Trophoblast cell (in vitro differentiated cells and primary cell): ENCODE measurements around the gene TPRG1.

ENCODE experiments used
- DNase-seq, 2 donors: peaks; one replicate each; pipeline ENCODE4 v3.0.0-alpha.2; 2016
- H2AFZ ChIP-seq: 2 replicates; pipeline ENCODE4 v1.6.1; 2013; ENCODE audit warnings: low read length, moderate library complexity, mild to moderate bottlenecking; ENCODE audit not compliant: insufficient read depth, poor library complexity
- H2AK5ac ChIP-seq: 2 replicates; pipeline ENCODE4 v1.6.1; 2013; ENCODE audit warnings: mild to moderate bottlenecking, low read length
- H2BK120ac ChIP-seq: 2 replicates; pipeline ENCODE4 v1.6.1; 2013; ENCODE audit warnings: low read length, mild to moderate bottlenecking, moderate library complexity; ENCODE audit not compliant: insufficient read depth, poor library complexity
- H2BK12ac ChIP-seq: 2 replicates; pipeline ENCODE4 v1.6.1; 2013; ENCODE audit warnings: mild to moderate bottlenecking, low read length, moderate library complexity
- H2BK5ac ChIP-seq: 2 replicates; pipeline ENCODE4 v1.6.1; 2013; ENCODE audit warnings: low read length, low read depth, moderate library complexity, mild to moderate bottlenecking; ENCODE audit not compliant: poor library complexity
- H3K14ac ChIP-seq: 2 replicates; pipeline ENCODE4 v1.6.1; 2013; ENCODE audit warnings: mild to moderate bottlenecking, low read length
- H3K18ac ChIP-seq: 2 replicates; pipeline ENCODE4 v1.6.1; 2013; ENCODE audit warnings: mild to moderate bottlenecking, low read length
- H3K23ac ChIP-seq: 2 replicates; pipeline ENCODE4 v1.6.1; 2013; ENCODE audit warnings: low read length
- H3K27ac ChIP-seq: 2 replicates; pipeline ENCODE4 v1.5.1; 2013; ENCODE audit warnings: low read depth, mild to moderate bottlenecking, inconsistent platforms, low read length, moderate library complexity
- H3K27me3 ChIP-seq: 2 replicates; pipeline ENCODE4 v1.6.1; 2013; ENCODE audit warnings: inconsistent platforms, mild to moderate bottlenecking, low read length, moderate library complexity; ENCODE audit not compliant: insufficient read depth
- H3K36me3 ChIP-seq, 2 experiments: 1 replicate in 1 of 2; 2 replicates in 1 of 2; pipeline ENCODE4 v1.6.1; 2013; ENCODE audit warnings: low read length in 2 of 2, mild to moderate bottlenecking in 2 of 2, moderate library complexity in 1 of 2; ENCODE audit not compliant: insufficient read depth in 2 of 2, control insufficient read depth in 1 of 2
- H3K4ac ChIP-seq: 2 replicates; pipeline ENCODE4 v1.6.1; 2013; ENCODE audit warnings: low read depth, mild to moderate bottlenecking, low read length, moderate library complexity
- H3K4me1 ChIP-seq, 2 experiments: 1 replicate in 1 of 2; 2 replicates in 1 of 2; pipeline ENCODE4 v1.6.1; 2013; ENCODE audit warnings: low read length in 2 of 2, mild to moderate bottlenecking in 2 of 2, moderate library complexity in 1 of 2; ENCODE audit not compliant: insufficient read depth in 2 of 2, control insufficient read depth in 1 of 2
- H3K4me2 ChIP-seq: 2 replicates; pipeline ENCODE4 v1.6.1; 2013; ENCODE audit warnings: inconsistent platforms, mild to moderate bottlenecking, low read length, moderate library complexity
- H3K4me3 ChIP-seq: 2 replicates; pipeline ENCODE4 v1.5.1; 2013; ENCODE audit warnings: mild to moderate bottlenecking, low read depth, low read length, inconsistent platforms
- H3K79me1 ChIP-seq: one replicate; pipeline ENCODE4 v1.6.1; 2013; ENCODE audit warnings: low read length
- H3K79me2 ChIP-seq: 2 replicates; pipeline ENCODE4 v1.6.1; 2013; ENCODE audit warnings: low read length, mild to moderate bottlenecking; ENCODE audit not compliant: control insufficient read depth, insufficient read depth, poor library complexity
- H3K9ac ChIP-seq: 2 replicates; pipeline ENCODE4 v1.6.1; 2013; ENCODE audit warnings: mild to moderate bottlenecking, low read length
- H3K9me3 ChIP-seq: 2 replicates; pipeline ENCODE4 v1.6.1; 2013; ENCODE audit warnings: low read depth, mild to moderate bottlenecking, control low read depth, inconsistent platforms, low read length; ENCODE audit not compliant: insufficient read depth
- H4K12ac ChIP-seq: 2 replicates; pipeline ENCODE4 v1.6.1; 2013; ENCODE audit warnings: low read depth, mild to moderate bottlenecking, low read length, moderate library complexity
- H4K8ac ChIP-seq: 2 replicates; pipeline ENCODE4 v1.6.1; 2013; ENCODE audit warnings: low read depth, mild to moderate bottlenecking, low read length, moderate library complexity
- H4K91ac ChIP-seq: one replicate; pipeline ENCODE4 v1.6.1; 2013; ENCODE audit warnings: low read depth, mild to moderate bottlenecking, low read length, moderate library complexity
- WGBS: extraction: QIAGEN DNeasy Blood & Tissue Kit; methylation state at CpG from one replicate; pipeline ENCODE4 v1.1.7; 2013; ENCODE audit warnings: missing lambda C conversion rate; ENCODE audit not compliant: insufficient read length, insufficient coverage; ENCODE audit errors: extremely low coverage; 5-methylcytosine and 5-hydroxymethylcytosine counted together

Gene TPRG1

DNA sequence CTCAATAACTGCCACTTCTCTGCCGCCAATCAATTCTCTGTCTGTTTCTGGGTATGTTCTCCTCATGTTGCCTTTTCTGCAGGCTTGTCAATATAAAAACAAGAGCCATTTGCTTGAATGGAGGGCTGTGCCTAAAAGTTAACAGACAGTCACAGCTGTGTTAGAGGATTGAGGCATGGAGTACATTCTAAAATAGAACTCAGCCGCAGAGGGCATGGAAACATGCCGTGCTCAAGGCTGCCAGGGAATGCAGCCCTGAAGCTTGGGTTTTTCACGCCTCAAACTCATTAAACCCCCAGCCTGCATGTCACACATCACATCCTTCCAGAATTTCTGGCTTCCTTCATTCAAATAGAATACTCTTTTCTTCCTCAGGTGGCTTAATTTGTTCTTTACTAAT, 166.6 kb downstream of the TPRG1 start:
- H3K4me1 ChIP-seq, result peaks cover 4 to 10% of the 10 kb centered on the region in 2 experiments
- no peak overlapping the region for H2BK120ac ChIP-seq
- no CpG with 5 or more reads among the region's 4 CpGs for WGBS
- no peak overlapping the region for H3K9ac ChIP-seq
- no peak overlapping the region for H3K4me2 ChIP-seq
- H3K9me3 ChIP-seq, result no peaks in the 10 kb centered on the region
- H3K4ac ChIP-seq, result no peak overlapping the region
- no peak for DNase-seq
- no peaks in the 10 kb centered on the region for H3K27me3 ChIP-seq
- H4K12ac ChIP-seq, result no peak overlapping the region
- H3K27ac ChIP-seq, result no peak overlapping the region
- no peak overlapping the region for H3K18ac ChIP-seq
- no peak overlapping the region for H3K4me3 ChIP-seq
- H3K23ac ChIP-seq, result no peak overlapping the region
- no peak overlapping the region for H4K8ac ChIP-seq
- H3K14ac ChIP-seq, result no peak overlapping the region
- no peaks in the 10 kb centered on the region for H3K36me3 ChIP-seq
- no peak overlapping the region for H4K91ac ChIP-seq
- H2BK5ac ChIP-seq, result no peak overlapping the region
- no peak overlapping the region for H2AFZ ChIP-seq
- H3K79me1 ChIP-seq, result peaks cover 3% of the 10 kb centered on the region
- H2BK12ac ChIP-seq, result peak overlapping the region; percentile 52
- peak overlapping the region; percentile 92 for H2AK5ac ChIP-seq
- H3K79me2 ChIP-seq, result no peaks in the 10 kb centered on the region

DNA sequence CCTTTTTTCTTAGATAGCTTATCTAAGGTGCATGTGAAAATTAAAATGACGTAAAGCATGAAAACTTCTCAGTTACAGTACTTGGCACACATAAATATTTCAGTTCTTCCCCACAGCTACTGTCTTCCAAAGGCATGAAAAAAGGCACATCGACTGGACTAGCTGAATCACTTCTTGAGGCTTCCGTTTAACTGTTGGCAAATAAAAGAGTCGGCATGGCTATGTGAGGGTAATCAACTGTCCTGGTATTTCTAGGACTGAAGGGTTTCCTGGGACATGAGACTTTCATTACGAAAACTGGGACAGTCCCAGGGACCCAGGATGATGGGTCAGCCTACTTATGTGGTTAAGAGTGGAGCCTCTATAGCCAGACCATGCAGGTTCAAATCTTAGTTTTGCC, 168.2 kb downstream of the TPRG1 start:
- H2AFZ ChIP-seq, result no peak overlapping the region
- no CpG with 5 or more reads among the region's 5 CpGs for WGBS
- no peak for DNase-seq

DNA sequence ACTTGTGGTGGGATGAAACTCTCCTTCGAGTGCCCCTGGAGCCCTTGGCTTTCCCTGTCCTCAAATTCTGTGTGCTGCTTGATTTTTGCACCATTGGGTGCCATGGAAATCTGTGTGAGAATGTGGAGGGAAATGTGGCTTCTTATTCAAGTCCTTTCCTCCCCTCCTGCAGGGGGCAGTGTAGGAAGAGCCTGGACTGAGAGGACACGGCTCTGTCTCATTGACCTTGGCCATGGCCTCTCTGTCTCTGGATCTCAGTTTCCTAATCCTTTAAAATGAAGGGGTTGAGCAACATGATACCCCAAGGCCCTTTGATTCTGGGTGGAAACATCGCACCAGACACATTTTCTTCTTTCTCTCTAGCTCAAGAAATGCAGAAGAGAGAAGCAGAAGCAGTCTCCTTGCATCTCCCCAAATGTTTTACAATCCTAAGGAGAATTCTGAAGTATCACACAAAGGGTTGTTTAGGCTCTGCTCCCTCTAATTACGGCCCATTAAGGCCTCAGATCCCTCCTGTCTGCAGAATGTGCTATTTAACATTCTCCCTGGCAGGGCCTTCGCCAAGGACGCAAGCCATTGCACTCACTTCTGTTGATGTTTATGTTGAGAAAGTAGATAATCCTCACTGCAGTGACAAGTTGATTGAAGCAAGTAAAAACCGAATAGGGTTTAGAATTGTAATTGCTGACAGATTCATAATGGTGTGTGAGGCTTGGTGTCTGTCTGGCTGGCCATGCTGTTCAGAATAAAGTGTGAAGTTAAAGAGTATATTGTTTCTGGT, 169.1 kb downstream of the TPRG1 start:
- H2AFZ ChIP-seq, result no peak overlapping the region
- no peak overlapping the region for H4K8ac ChIP-seq
- peaks cover 3% of the 10 kb centered on the region for H3K79me1 ChIP-seq
- no peak overlapping the region for H3K4me3 ChIP-seq
- no peak overlapping the region for H2BK12ac ChIP-seq
- no peak overlapping the region for H2AK5ac ChIP-seq
- DNase-seq, result peak in 1 of 2 donors; percentile 29
- H3K4me1 ChIP-seq, result peaks cover 4 to 10% of the 10 kb centered on the region in 2 experiments
- no peaks in the 10 kb centered on the region for H3K9me3 ChIP-seq
- no peak overlapping the region for H4K91ac ChIP-seq
- no peak overlapping the region for H3K18ac ChIP-seq
- no peak overlapping the region for H3K4me2 ChIP-seq
- no peak overlapping the region for H3K9ac ChIP-seq
- no peaks in the 10 kb centered on the region for H3K36me3 ChIP-seq
- H4K12ac ChIP-seq, result no peak overlapping the region
- H2BK5ac ChIP-seq, result no peak overlapping the region
- no peak overlapping the region for H2BK120ac ChIP-seq
- H3K4ac ChIP-seq, result no peak overlapping the region
- H3K23ac ChIP-seq, result no peak overlapping the region
- H3K27me3 ChIP-seq, result no peaks in the 10 kb centered on the region
- no peak overlapping the region for H3K27ac ChIP-seq
- H3K79me2 ChIP-seq, result no peaks in the 10 kb centered on the region
- no peak overlapping the region for H3K14ac ChIP-seq
- WGBS, result no CpG with 5 or more reads among the region's 7 CpGs

More for the DNA sequence above, 168.2 kb downstream of the TPRG1 start:
- no peak overlapping the region for H3K4ac ChIP-seq
- H4K91ac ChIP-seq, result no peak overlapping the region
- H3K36me3 ChIP-seq, result no peaks in the 10 kb centered on the region
- H3K4me3 ChIP-seq, result no peak overlapping the region
- no peaks in the 10 kb centered on the region for H3K79me2 ChIP-seq
- no peak overlapping the region for H2BK120ac ChIP-seq
- no peak overlapping the region for H4K12ac ChIP-seq
- no peak overlapping the region for H2BK5ac ChIP-seq
- H3K27ac ChIP-seq, result no peak overlapping the region
- H3K4me2 ChIP-seq, result no peak overlapping the region
- H3K23ac ChIP-seq, result no peak overlapping the region
- no peak overlapping the region for H2BK12ac ChIP-seq
- no peak overlapping the region for H2AK5ac ChIP-seq
- H3K18ac ChIP-seq, result no peak overlapping the region
- H3K14ac ChIP-seq, result no peak overlapping the region
- H3K27me3 ChIP-seq, result no peaks in the 10 kb centered on the region
- peaks cover 4 to 10% of the 10 kb centered on the region in 2 experiments for H3K4me1 ChIP-seq
- H4K8ac ChIP-seq, result no peak overlapping the region
- H3K9me3 ChIP-seq, result no peaks in the 10 kb centered on the region
- H3K79me1 ChIP-seq, result peaks cover 3% of the 10 kb centered on the region
- no peak overlapping the region for H3K9ac ChIP-seq

DNA sequence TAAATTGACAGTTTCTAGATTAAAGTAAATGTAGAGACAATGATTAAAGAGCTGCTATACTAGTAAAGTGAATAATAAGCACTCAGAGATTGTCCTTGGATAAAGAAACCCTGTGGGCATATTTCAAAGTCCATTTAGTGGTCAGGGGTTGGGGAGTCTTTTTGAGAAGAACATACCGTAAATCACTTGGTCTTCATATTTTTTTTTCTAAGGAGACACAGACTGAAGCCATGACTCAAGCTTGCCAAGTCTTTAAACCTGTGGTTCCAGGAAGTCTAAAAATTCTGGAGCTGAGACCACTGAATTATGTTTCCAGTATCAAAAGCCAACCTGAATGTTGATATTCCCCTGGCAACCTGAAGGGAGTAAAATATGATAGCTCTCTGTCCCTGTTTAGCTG, 171.0 kb downstream of the TPRG1 start:
- H2AK5ac ChIP-seq, result no peak overlapping the region
- H2BK120ac ChIP-seq, result no peak overlapping the region
- H2BK12ac ChIP-seq, result no peak overlapping the region
- no peak overlapping the region for H3K27ac ChIP-seq
- no CpG with 5 or more reads among the region's 1 CpG for WGBS
- no peaks in the 10 kb centered on the region for H3K79me1 ChIP-seq
- H3K4ac ChIP-seq, result no peak overlapping the region
- no peaks in the 10 kb centered on the region for H3K9me3 ChIP-seq
- H4K91ac ChIP-seq, result no peak overlapping the region
- H3K4me3 ChIP-seq, result no peak overlapping the region
- H3K27me3 ChIP-seq, result no peaks in the 10 kb centered on the region
- H4K12ac ChIP-seq, result no peak overlapping the region
- H3K14ac ChIP-seq, result no peak overlapping the region
- no peak overlapping the region for H3K18ac ChIP-seq
- no peaks in the 10 kb centered on the region for H3K36me3 ChIP-seq
- H2BK5ac ChIP-seq, result no peak overlapping the region
- no peaks in the 10 kb centered on the region for H3K79me2 ChIP-seq
- no peak overlapping the region for H3K4me2 ChIP-seq
- no peak overlapping the region for H3K23ac ChIP-seq
- no peak overlapping the region for H2AFZ ChIP-seq
- H4K8ac ChIP-seq, result no peak overlapping the region
- no peak overlapping the region for H3K9ac ChIP-seq
- no peak for DNase-seq
- peaks cover 0 to 6% of the 10 kb centered on the region in 2 experiments for H3K4me1 ChIP-seq
